NCI-H82 treated with DMSO at 0.1 percent for 48 hours (cell line): Measurements from ENCODE around the gene USP17L30.
"Not testable (repeated sequence)": the region's sequence is repeated elsewhere in the genome, so short reads cannot be mapped to it uniquely, and the experiment has no call there.

Source experiments
- DNase-seq: peaks from one replicate; lab custom pipeline; 2025; ENCODE audit not compliant: unreplicated experiment; lab: John Stamatoyannopoulos, UW

Gene USP17L30

GRCh38 chr4:9362829-9363228 is at the start of gene USP17L30:
USP17L30 (plus strand) TSS chr4:9363129; CDS start chr4:9363129, 0 bp downstream.
- DNase-seq: not testable (repeated sequence)

DNA sequence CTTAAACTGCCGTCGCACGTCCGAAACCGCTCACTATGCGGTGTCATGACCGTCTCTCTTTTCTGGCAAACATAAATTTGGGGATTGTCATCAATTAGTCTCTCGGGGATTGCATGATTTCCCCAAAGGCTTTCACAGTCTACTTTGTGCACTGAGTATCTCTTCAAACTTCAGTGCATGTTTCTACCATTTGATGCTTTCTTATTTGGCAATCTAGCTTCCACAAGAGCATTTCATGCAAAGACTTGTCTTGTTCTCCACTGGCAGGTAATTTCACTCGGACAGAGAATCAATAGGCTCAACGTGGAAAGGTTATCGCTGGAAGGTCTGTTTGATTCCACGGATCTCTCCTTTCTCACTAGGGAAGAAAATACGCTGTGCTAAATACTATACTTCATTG is 38.7 kb upstream of the USP17L30 start:
- not testable (repeated sequence) for DNase-seq

GRCh38 chr4:9324865-9325264 is 38.1 kb upstream of the USP17L30 start, which contains the start of gene USP17L24:
USP17L24 (plus strand) TSS chr4:9325165; CDS start chr4:9325165, 0 bp downstream.
- DNase-seq: not testable (repeated sequence)

- not testable (repeated sequence) for DNase-seq
Measured at GRCh38 chr4:9329611-9330010, 33.3 kb upstream of the USP17L30 start, which contains the start of gene USP17L25. USP17L25 (plus strand) TSS chr4:9329911; CDS start chr4:9329911, 0 bp downstream.

- DNase-seq: not testable (repeated sequence)
Measured at GRCh38 chr4:9334358-9334757, 28.6 kb upstream of the USP17L30 start, which contains the start of gene USP17L26. USP17L26 (plus strand) TSS chr4:9334658; CDS start chr4:9334658, 0 bp downstream.

DNA sequence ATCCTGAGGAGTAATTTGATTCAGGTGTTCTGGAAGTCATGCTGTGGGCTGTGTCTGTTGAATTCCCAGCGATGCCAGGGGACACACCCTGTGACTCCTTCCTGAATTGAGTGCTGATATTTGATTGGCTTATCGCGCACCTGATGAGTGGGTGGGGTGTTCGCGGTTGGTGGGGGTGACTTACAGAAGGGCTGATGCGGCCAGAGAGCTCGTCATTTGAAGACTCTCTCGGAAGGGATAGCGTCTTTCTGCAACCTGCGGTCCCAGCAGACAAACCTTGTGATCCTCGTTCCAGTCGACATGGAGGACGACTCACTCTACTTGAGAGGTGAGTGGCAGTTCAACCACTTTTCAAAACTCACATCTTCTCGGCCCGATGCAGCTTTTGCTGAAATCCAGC is 23.8 kb upstream of the USP17L30 start, which contains the start of gene USP17L5:
Gene USP17L5 (plus strand): TSS at position 301 of the 400 bp plus-strand sequence. CDS start 0 bp downstream, at position 301.
- DNase-seq: not testable (repeated sequence)

DNA sequence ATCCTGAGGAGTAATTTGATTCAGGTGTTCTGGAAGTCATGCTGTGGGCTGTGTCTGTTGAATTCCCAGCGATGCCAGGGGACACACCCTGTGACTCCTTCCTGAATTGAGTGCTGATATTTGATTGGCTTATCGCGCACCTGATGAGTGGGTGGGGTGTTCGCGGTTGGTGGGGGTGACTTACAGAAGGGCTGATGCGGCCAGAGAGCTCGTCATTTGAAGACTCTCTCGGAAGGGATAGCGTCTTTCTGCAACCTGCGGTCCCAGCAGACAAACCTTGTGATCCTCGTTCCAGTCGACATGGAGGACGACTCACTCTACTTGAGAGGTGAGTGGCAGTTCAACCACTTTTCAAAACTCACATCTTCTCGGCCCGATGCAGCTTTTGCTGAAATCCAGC is 19.1 kb upstream of the USP17L30 start, which contains the start of gene USP17L27:
Gene USP17L27 (plus strand): TSS at position 301 of the 400 bp plus-strand sequence. CDS start 0 bp downstream, at position 301.
- not testable (repeated sequence) for DNase-seq

GRCh38 chr4:9348593-9348992 is 14.3 kb upstream of the USP17L30 start, which contains the start of gene USP17L28:
USP17L28 (plus strand) TSS chr4:9348893; CDS start chr4:9348893, 0 bp downstream.
- DNase-seq: not testable (repeated sequence)

- DNase-seq: not testable (repeated sequence)
Measured at GRCh38 chr4:9350866-9351265, 12.1 kb upstream of the USP17L30 start.

DNA sequence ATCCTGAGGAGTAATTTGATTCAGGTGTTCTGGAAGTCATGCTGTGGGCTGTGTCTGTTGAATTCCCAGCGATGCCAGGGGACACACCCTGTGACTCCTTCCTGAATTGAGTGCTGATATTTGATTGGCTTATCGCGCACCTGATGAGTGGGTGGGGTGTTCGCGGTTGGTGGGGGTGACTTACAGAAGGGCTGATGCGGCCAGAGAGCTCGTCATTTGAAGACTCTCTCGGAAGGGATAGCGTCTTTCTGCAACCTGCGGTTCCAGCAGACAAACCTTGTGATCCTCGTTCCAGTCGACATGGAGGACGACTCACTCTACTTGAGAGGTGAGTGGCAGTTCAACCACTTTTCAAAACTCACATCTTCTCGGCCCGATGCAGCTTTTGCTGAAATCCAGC is 9.6 kb upstream of the USP17L30 start, which contains the start of gene USP17L29:
Gene USP17L29 (plus strand): TSS at position 301 of the 400 bp plus-strand sequence. CDS start 0 bp downstream, at position 301.
- DNase-seq: not testable (repeated sequence)

DNA sequence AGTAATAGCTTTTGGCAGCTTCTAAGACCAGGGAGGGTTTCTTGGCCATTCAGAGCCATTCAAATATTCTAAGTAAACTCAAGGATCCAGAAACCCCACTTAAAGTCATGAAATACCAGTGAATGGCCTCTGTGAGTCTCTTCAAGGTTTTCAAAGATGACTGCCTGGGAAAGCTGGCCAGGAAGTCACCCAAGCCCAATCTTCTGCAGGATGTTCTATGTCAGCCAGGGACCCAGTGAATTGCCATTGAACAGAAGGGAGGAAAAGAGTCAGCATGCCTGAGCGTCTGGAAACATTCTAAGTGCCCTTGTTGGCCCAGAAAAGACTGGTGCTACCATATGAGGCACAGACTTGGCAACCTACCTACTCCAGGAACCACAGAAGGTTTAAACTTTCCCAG is 17.0 kb downstream of the USP17L30 start:
- DNase-seq: not testable (repeated sequence)

DNA sequence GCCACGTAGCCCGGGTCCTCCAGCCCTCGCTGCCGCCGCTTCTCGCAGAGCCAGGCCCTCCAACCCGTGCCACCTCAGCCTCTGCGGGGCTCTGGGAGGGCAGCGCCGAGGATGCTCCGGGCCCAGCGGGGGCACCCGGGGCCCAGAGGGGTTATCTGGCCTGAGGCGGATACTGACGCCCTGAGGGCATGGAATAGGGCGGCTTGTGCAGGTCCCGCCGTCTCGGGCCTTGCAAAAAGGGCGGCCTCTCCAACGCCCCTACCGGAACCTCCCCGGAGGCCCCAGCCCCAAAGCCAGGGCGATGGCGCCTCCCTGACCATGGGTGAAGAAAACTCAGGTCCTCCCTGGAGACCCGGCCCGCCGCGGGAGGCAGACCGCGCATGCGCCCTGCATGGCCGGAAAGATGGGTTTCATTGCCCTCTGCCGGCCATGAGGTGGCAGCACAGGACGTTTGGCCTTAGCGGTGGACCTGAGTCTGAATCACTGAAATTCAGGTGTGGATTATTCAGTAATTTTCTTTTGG is 18.1 kb downstream of the USP17L30 start:
- DNase-seq: not testable (repeated sequence)

GRCh38 chr4:9384126-9384525 is 21.2 kb downstream of the USP17L30 start:
- DNase-seq: no peak

DNA sequence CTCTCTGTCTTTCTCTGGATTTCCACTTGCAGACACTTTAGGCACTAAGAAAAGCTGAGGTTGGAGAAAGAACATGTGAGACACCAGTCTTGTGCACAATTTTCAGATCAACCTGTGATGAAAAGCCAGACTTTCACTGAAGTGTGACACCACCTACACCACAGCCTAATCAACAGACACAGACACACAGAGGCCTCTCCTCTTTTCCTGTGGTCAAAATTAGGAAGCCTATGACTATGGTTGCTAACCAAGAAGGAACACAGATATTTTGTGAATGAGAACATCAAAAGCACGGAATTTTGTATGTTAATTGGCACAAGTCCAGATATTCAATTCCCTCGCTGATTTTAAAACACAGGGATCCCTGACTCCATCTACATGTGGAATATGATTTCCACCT is 26.1 kb downstream of the USP17L30 start:
- DNase-seq: not testable (repeated sequence)

- not testable (repeated sequence) for DNase-seq
Measured at GRCh38 chr4:9405774-9406173, 42.8 kb downstream of the USP17L30 start.

- not testable (repeated sequence) for DNase-seq
Measured at GRCh38 chr4:9406491-9406890, 43.6 kb downstream of the USP17L30 start.

DNA sequence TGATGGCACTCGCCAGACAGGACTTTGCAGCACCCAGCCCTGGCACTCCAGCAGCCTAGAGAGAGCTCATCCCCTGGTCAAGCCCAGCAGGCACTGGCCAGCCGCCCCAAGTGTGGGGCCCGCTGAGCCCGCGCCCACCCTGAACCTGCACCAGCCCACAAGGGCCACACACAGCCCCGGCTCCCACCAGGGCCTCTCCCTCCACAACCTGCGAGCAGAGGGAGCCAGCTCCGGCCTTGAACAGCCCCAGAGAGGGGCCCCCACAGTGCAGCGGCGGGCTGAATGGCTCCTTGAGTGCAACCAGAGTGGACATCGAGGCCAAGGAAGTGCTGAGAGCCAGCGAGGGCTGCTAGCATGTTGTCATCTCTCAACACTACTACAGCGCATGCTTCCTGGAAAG is 46.9 kb downstream of the USP17L30 start:
- no peak for DNase-seq
